SK-N-SH (cell line): ENCODE data around the gene FOXM1. TPM values are rescaled to one million over a fixed set of nuclear protein-coding genes. Genes with fewer than 3 reads are reported as not detected.
A peak's percentile ranks its signal among the peaks of the same experiment; 100 is the strongest.

Source experiments
- CTCF ChIA-PET: fragments of 300-600, 350-600 bp; formaldehyde crosslinking; extraction: SDS; loops from one replicate; lab custom pipeline; 2021; lab: Yijun Ruan, JAX
- POLR2A ChIA-PET: fragments of 350-600 bp; sonication (Branson Sonifier 250); formaldehyde crosslinking; extraction: SDS; loops from one replicate; lab custom pipeline; 2020; ENCODE audit warnings: antibody characterized with exemption, inconsistent platforms; lab: Yijun Ruan, JAX
- DNase-seq: peaks from one replicate; pipeline ENCODE4 v3.0.0; 2012
- H2AFZ ChIP-seq: fragments of 200-600 bp; sonication (generic); 2 replicates; pipeline ENCODE4 v1.8.1; 2016; ENCODE audit warnings: antibody characterized with exemption, mild to moderate bottlenecking, low read depth
- H3F3A ChIP-seq: fragments of 200-600 bp; sonication (generic); replicated peaks from 2 replicates; pipeline ENCODE3; 2016; ENCODE audit warnings: antibody characterized with exemption, mild to moderate bottlenecking; ENCODE audit not compliant: insufficient read depth
- H3K27ac ChIP-seq, 2 experiments: fragments of 200-500 bp in 1 of 2; fragments of 200-600 bp in 1 of 2; sonication (Bioruptor generic) in 1 of 2; sonication (generic), shearing (Covaris generic) in 1 of 2; 2 replicates each; pipeline versions ENCODE4 v1.5.1 to v1.6.1; 2014 to 2016; ENCODE audit warnings: low read depth in 2 of 2, inconsistent platforms in 1 of 2, low read length in 1 of 2, mild to moderate bottlenecking in 1 of 2, mixed read lengths in 1 of 2
- H3K27me3 ChIP-seq: fragments of 200-600 bp; sonication (generic), shearing (Covaris generic); 2 replicates; pipeline ENCODE4 v1.6.1; 2016; ENCODE audit warnings: mixed run types; ENCODE audit not compliant: insufficient read depth
- H3K36me3 ChIP-seq, 2 experiments: fragments of 200-500 bp in 1 of 2; fragments of 200-600 bp in 1 of 2; sonication (Bioruptor generic) in 1 of 2; sonication (generic) in 1 of 2; replicated peaks in 1 of 2; 2 replicates each; pipeline versions ENCODE3 to v1.5.1; 2014 to 2016; ENCODE audit warnings: low read length in 1 of 2, mild to moderate bottlenecking in 1 of 2; ENCODE audit not compliant: insufficient read depth in 2 of 2, control insufficient read depth in 1 of 2
- H3K4me1 ChIP-seq, 2 experiments: fragments of 200-500 bp in 1 of 2; fragments of 200-600 bp in 1 of 2; sonication (Bioruptor generic) in 1 of 2; sonication (generic), shearing (Covaris generic) in 1 of 2; 2 replicates each; pipeline versions ENCODE4 v1.5.1 to v1.6.1; 2014 to 2016; ENCODE audit warnings: low read depth in 1 of 2, low read length in 1 of 2, mixed run types in 1 of 2; ENCODE audit not compliant: insufficient read depth in 2 of 2, control insufficient read depth in 1 of 2
- H3K4me2 ChIP-seq: fragments of 200-600 bp; sonication (generic), shearing (Covaris generic); 2 replicates; pipeline ENCODE4 v1.6.1; 2017; ENCODE audit warnings: mixed run types
- H3K4me3 ChIP-seq, 2 experiments: fragments of 200-500 bp in 1 of 2; fragments of 200-600 bp in 1 of 2; sonication (Bioruptor generic) in 1 of 2; sonication (generic), shearing (Covaris generic) in 1 of 2; 2 replicates each; pipeline versions ENCODE4 v1.5.1 to v1.8.1; 2014 to 2016; ENCODE audit warnings: low read depth in 2 of 2, inconsistent platforms in 1 of 2, low read length in 1 of 2, mild to moderate bottlenecking in 1 of 2, mixed read lengths in 1 of 2, moderate library complexity in 1 of 2
- H3K79me2 ChIP-seq: fragments of 200-600 bp; sonication (generic); 2 replicates; pipeline ENCODE4 v1.8.1; 2017; ENCODE audit warnings: mild to moderate bottlenecking; ENCODE audit not compliant: insufficient read depth
- H3K9ac ChIP-seq: fragments of 200-600 bp; sonication (generic); 2 replicates; pipeline ENCODE4 v1.6.1; 2017; ENCODE audit warnings: mixed run types
- H3K9me2 ChIP-seq: fragments of 200-600 bp; sonication (generic); 2 replicates; pipeline ENCODE4 v1.6.1; 2017; ENCODE audit warnings: mixed run types
- H3K9me3 ChIP-seq: fragments of 200-600 bp; sonication (generic); 2 replicates; pipeline ENCODE4 v1.6.1; 2017; ENCODE audit warnings: mixed run types, mild to moderate bottlenecking, moderate library complexity
- H4K20me1 ChIP-seq: fragments of 200-600 bp; sonication (generic); 2 replicates; pipeline ENCODE4 v1.6.1; 2017; ENCODE audit warnings: mild to moderate bottlenecking, mixed run types; ENCODE audit not compliant: insufficient read depth
- CTCF ChIP-seq: fragments of 200-600 bp; sonication (generic); IDR thresholded peaks from 2 replicates; pipeline ENCODE4 v1.6.1; 2017; ENCODE audit warnings: antibody characterized with exemption, mild to moderate bottlenecking, moderate library complexity
- ELF1 ChIP-seq: IDR thresholded peaks from 2 replicates; pipeline ENCODE4 v1.4.0; 2012
- GABPA ChIP-seq: IDR thresholded peaks from 2 replicates; pipeline ENCODE4 v1.4.0; 2012; ENCODE audit warnings: low read depth, mild to moderate bottlenecking
- JUND ChIP-seq: IDR thresholded peaks from 2 replicates; pipeline ENCODE4 v1.4.0; 2012
- MAX ChIP-seq: IDR thresholded peaks from 2 replicates; pipeline ENCODE4 v1.4.0; 2012; ENCODE audit warnings: low read depth
- MEF2A ChIP-seq: IDR thresholded peaks from 2 replicates; pipeline ENCODE4 v1.4.0; 2012; ENCODE audit warnings: low read depth, borderline replicate concordance
- NFIC ChIP-seq: IDR thresholded peaks from 2 replicates; pipeline ENCODE4 v1.4.0; 2012; ENCODE audit warnings: borderline replicate concordance
- POLR2AphosphoS5 ChIP-seq: IDR thresholded peaks from 2 replicates; pipeline ENCODE4 v1.6.1; 2012; ENCODE audit warnings: low read depth, low read length
- RAD21 ChIP-seq: IDR thresholded peaks from 2 replicates; pipeline ENCODE4 v1.6.1; 2012; ENCODE audit warnings: mild to moderate bottlenecking, low read length
- RCOR1 ChIP-seq: fragments of 150-350 bp; IDR thresholded peaks from 2 replicates; pipeline ENCODE4 v1.6.1; 2017; ENCODE audit warnings: antibody characterized with exemption, low read length
- RXRA ChIP-seq: IDR thresholded peaks from 2 replicates; pipeline ENCODE4 v1.4.0; 2012; ENCODE audit warnings: low read depth, mild to moderate bottlenecking, borderline replicate concordance
- SMC3 ChIP-seq: IDR thresholded peaks from 2 replicates; pipeline ENCODE4 v1.6.1; 2012; ENCODE audit warnings: low read depth, low read length, improper control_type of control experiment
- USF1 ChIP-seq: IDR thresholded peaks from 2 replicates; pipeline ENCODE4 v1.4.0; 2012; ENCODE audit warnings: low read depth, borderline replicate concordance
- USF2 ChIP-seq: fragments of 150-350 bp; IDR thresholded peaks from 2 replicates; pipeline ENCODE4 v1.6.1; 2017; ENCODE audit warnings: antibody characterized with exemption, low read length, low read depth, borderline replicate concordance
- YY1 ChIP-seq: IDR thresholded peaks from 2 replicates; pipeline ENCODE4 v1.4.0; 2012; ENCODE audit warnings: low read depth, mild to moderate bottlenecking
- WGBS: methylation state at CpG from one replicate; pipeline ENCODE4 v1.1.6; 2017; ENCODE audit warnings: low lambda C conversion rate; 5-methylcytosine and 5-hydroxymethylcytosine counted together
- polyA plus RNA-seq, 3 experiments: library from polyadenylated mRNA; depleted of rRNA; stranded (reverse); fragments of >200 nt; gene quantifications; 2 replicates each; pipeline ENCODE4 v1.2.3, GENCODE V29; 2012

The FOXM1 gene
- polyA plus RNA-seq, 1 of the 3 experiments (the other 2 are of a cell fraction), result 29.9 TPM

- Histone ChIP-seq H3K9me3 (no peaks in the 10 kb centered on the region), H3K4me2 (no peak overlapping the region), H4K20me1 (no peaks in the 10 kb centered on the region), H3K9me2 (no peaks in the 10 kb centered on the region), H2AFZ (no peak overlapping the region), H3K9ac (no peak overlapping the region), H3K36me3 (peaks cover 0 to 6% of the 10 kb centered on the region in 2 experiments), H3K4me1 (no peaks in the 10 kb centered on the region), H3K27ac (no peak overlapping the region), H3F3A (peaks cover 3% of the 10 kb centered on the region), H3K79me2 (no peaks in the 10 kb centered on the region), H3K27me3 (no peaks in the 10 kb centered on the region), H3K4me3 (no peak overlapping the region; a peak in 1 of 4 replicates)
- ChIA-PET POLR2A (interaction anchor here (1.3 kb wide), 1 partner anchor 8 kb away, joined by 3 read pairs; no protein-coding TSS in a partner anchor), CTCF (interaction anchor here (0.6 to 3.8 kb wide), 38 partner anchors 8 to 1388 kb away, joined by 3 to 30 read pairs (median 4); no protein-coding TSS in a partner anchor)
- WGBS, result 24% methylated on average over 9 of the region's 11 CpGs
- TF ChIP-seq MAX (no peak), NFIC (peak; percentile 44; the same call in 1 of the 2 replicates), RCOR1 (peak; percentile 16; the same call in 1 of the 2 replicates), RAD21 (peak; percentile 64), RXRA (no peak), GABPA (no peak), ELF1 (no peak), POLR2AphosphoS5 (no peak), JUND (no peak), SMC3 (peak; percentile 69), USF2 (no peak), USF1 (no peak), CTCF (peak; percentile 89), YY1 (no peak)
- peak; percentile 93 for DNase-seq
Measured at GRCh38 chr12:2853626-2854025, 23.3 kb downstream of the FOXM1 start.

- H3K79me2 ChIP-seq, result no peaks in the 10 kb centered on the region
- POLR2A ChIA-PET, result no interaction called here
- no peak overlapping the region for H3K4me3 ChIP-seq
- DNase-seq, result no peak
- WGBS, result 92% methylated on average over 3 of the region's 3 CpGs
- H3K9ac ChIP-seq, result no peak overlapping the region
- H3K9me2 ChIP-seq, result no peaks in the 10 kb centered on the region
- CTCF ChIA-PET, result interaction anchor here (0.7 to 3.6 kb wide), 5 partner anchors 68 to 190 kb away, joined by 3 to 14 read pairs (median 3); no protein-coding TSS in a partner anchor
- no peaks in the 10 kb centered on the region for H3K36me3 ChIP-seq
- H3K27ac ChIP-seq, result no peak overlapping the region
- no peaks in the 10 kb centered on the region for H3K4me1 ChIP-seq
- H4K20me1 ChIP-seq, result no peaks in the 10 kb centered on the region
- no peaks in the 10 kb centered on the region for H3K9me3 ChIP-seq
- H2AFZ ChIP-seq, result no peak overlapping the region
- TF ChIP-seq MEF2A, result no peak
- H3K4me2 ChIP-seq, result no peak overlapping the region
- H3K27me3 ChIP-seq, result no peaks in the 10 kb centered on the region
- no peaks in the 10 kb centered on the region for H3F3A ChIP-seq
Measured at GRCh38 chr12:2851931-2852330, 25.0 kb downstream of the FOXM1 start.
